Activated T-cell treated with anti-CD3 and anti-CD28 coated beads for 4 hours (primary cell): Measurements from ENCODE around the gene AADACL4.
A peak's percentile ranks its signal among the peaks of the same experiment; 100 is the strongest.

ENCODE experiments used
- DNase-seq: peaks from one replicate; pipeline ENCODE4 v3.0.0-alpha.2; 2020

The AADACL4 gene

DNA sequence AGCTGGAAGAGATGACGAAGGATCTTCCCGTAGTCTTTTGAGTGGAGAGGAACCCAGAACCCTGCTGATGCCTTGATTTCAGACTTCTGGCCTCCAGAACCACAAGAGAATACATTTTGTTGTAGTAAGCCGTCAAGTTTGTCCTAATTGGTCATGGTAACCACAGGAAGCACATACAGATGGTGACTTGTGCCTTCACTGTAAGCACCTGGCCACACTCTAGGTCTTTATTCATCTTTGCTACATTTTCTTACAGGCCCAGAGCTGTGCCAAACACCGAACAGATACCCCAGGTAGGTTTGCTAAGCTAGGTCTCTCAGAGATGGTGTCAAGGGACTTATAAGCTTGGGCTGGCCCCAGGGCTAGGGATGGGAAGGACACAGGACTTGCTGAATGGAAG is 30.7 kb upstream of the AADACL4 start:
- no peak for DNase-seq

DNA sequence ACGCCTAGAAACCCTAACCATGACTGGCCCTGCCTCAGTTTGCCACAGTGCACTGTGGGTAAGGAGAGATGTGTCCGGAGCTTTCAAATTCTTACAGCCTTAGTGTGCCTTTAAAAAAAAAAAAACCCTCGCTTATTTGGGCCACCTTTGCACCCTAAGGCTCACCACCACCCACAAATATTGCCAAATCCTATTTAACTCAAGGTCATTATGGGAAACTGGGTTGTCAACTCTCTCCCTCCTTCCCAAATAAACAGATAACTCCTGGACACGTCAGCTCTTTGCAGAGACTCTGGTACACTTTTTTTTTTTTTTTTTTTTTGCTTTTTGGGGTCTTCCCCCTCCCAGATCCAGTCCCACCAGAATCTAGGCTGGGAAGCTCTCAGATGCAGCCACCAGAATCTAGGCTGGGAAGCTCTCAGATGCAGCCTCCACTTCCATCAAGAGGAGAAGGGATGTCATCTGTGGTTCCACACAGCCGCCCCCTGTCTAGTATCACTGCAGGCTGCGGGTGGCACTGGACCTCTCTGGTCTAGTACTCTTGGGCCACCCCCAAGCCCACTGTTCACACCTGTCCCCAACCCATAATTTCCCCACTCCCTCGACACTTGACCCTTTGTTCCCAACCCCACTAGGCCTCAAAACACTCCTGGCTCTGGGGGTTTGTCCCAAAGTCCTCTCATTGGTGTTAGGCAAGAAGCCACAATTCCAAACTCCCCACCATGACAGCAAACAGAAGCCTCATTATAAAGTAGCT is 29.3 kb upstream of the AADACL4 start:
- DNase-seq, result no peak

DNA sequence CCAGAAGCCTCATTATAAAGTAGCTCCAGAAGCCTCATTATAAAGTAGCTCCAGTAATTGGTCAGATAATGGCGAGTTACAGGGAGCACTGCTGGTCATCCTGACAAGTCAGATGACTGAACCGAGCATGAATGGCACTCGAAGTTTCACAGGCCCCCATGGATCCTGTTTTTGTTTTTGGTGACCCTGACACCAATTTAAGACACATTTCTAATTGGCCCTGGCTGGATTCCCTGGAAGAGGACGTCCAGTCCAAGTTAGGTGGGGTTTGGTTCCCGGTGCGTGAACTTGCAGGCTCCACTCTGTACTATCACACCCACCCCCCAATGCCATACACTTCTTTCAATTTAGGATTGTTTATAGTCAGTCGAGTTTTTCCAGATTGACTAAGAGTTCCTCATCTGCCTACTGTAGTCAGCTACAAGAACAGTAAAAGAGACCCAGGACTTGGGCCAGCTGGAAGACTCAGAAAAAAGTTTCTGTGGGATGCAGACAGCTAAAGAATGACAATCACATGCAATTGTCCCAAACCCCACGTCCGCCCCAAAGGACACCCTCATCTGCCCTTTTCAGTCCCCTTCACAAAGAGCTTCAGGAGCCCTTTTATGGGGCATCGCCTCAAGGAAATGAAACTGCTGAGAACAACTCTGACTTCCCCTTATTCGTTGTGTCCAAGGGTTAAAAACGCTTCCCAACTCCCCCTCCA is 28.6 kb upstream of the AADACL4 start:
- no peak for DNase-seq

DNA sequence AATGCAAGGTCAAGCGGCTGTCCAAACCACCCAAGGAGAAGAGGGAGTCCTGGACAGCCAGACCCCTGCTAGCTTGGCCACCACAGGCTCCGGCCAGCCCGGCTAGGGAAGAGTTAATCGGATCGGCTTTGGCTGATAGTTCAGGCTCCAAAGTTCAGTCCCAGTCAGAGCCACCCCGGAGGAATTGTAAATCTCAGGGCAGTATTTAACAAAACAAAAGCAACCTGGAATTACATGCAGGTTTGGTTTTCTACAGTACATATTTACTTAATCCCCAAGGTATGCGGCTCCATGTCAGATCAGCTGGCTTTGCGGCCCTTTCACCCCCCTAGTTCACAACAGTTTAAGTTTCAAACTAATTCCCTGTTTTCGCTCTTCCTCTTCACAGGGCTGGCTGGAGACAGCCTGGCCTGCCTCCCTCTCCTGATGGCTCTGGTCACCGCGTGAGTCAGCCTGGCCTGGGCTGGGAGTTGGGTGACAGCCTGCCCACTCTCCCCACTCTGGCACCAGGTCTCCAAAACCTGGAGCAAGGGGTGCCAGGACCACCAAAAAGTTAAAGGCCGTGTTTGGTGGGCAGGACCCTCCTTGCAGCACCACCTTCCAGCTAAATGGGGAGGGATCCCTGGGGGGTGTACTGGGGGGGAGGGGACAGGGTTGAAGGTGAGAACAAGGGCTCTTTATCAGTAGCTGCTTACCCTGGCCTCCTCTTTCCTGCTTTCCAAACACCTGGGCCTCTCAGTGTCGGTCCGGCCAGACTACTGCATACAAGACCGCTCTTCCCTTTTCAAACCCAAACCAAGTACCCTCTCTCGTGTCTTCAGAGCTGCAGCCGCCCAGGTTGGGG is 27.8 kb upstream of the AADACL4 start:
- DNase-seq, result no peak

DNA sequence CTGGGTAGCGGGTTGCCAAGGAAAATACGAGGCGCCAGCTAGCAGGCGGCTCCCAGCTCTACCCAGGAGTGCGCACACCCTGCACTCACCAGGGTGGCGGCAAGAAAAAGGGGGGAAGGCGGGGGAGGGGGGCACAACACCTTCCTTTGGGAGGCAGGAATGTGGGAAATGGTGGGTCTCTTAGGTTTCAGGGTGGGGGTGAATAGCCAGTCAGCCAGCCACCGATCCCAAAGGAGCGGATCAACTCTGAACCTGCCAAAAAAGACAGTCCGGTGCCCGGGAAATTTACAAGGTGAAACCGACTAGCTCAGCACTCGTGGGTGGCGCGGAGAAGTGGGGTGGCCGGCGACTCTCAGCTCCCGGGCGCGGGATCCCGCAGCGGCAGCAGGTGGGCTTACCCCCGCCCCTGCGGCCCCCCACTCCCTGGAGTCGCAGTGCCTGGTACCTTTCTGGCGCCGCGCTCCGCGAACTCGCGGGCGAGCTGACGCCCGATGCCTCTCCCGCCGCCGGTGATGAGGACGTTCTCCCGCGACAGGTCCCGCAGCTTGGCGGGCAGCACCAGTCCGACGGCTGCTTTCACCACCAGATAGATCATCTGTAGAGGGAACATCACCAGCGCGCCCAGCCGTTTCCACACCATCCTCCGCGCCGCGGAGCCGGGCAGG is 27.0 kb upstream of the AADACL4 start:
- DNase-seq, result no peak

DNA sequence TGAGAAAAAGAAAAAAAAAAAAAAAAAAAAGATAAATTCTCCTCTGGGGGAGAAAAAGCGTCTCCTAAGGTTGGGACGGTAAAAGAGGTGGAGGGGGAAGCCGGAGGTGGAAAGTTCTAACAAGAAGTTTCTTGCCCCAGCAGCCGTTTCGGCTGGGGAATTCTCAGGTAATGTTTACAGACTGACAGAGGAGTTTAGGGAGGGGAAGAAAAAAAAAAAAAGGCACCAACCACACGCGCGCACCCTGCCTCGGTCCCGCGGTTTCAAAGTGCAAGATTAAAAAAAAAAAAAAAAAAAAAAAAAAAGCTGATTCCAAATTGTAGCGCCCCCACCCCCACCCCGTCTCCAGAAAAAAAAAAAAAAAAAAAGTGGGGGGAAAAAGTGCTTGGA is 26.4 kb upstream of the AADACL4 start:
- DNase-seq, result no peak

DNA sequence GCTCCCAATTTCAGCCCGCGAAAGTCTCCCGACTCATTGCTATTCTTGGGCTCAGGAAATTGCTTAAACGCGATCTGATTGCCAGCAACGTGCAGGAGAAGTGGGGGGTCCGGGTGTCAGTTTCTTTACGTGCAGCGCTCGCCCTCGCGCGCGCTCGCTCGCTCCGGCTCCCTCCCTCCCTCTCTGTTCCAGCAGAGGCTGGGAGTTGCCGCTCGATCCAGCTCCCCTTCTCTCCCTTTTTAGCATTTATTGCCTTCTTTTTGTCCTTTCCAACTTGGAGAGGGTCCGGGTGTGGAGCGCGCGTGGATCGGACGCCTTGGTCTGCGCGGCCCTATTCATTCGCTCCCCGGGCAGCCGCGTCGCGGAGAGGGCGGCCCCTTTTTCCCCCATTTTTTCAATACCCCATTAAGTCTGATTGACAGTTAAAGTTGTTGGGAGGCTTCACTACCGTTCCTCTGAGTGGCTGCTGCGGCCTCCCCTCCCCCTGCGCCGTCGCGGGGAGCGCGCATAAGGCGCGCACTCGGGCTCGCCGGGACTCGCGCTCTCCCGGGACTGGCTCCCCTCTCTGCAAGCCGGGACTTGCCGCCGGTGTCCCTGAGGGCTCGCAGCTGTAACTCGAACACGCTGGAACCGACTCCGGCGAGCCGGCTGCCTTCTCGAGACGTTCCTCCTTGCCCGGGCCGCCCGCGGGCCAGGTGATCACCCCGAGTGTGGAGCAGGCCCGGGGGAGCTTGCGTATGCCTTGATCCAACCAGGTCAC is 25.8 kb upstream of the AADACL4 start, which contains the start of gene DHRS3:
TSS of gene DHRS3 (minus strand) at position 310 of the 760 bp plus-strand sequence. CDS start 862 bp downstream, outside the sequence.
- DNase-seq, result no peak

DNA sequence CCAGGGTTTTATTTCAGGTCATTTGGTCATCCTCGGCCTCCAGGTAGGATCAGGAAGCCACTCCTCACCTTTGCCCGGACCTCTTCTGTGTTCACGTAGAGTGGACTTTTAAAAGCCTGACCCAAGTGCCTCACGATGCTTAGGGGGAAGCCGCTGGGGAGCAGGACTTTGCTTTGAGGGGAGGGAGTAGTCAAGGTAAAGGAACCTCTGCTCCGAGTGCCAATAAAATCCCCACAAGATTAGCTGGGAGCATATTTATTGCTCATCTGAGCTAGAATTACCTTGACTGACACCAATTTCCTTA is 25.3 kb upstream of the AADACL4 start:
- DNase-seq, result no peak

DNA sequence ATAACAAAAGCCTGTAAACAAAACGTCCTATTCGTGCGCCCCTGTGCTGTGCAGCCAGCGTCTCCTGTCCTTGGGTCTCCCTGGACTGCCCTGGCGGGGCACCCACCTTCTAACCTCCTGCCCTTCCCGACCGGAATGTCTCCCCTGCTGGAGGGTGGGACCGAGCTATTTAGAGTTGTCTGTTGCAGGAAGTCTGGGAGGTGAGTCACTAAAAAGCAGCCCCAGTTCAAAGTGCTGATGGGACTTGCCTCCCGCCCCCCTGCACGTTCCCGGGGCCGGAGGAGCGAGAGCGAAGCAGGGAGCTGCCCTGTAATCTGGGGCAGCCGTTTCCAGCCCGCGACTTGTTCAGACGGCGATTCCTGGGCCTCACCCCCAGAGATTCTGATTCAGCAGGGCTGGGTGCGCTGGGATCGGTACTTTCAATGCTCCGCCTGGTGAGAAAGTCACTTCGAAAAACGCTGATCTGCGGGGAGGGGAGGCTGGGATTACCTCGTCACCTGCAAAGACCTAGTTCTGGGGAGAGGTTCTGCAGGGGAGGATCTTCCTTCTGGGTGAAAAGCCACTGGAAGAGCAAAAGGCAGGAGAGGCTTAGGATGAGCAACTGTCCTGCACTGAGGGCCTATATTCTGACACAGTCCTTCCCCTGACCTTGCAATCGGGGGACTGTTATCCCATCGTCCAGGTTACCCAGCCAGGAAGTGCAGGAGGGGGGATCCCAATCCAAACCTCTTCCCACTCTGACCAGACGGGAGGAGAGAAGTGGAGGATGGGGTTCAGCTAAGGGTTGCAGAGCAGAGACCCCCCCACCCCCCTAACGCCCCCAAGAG is 24.7 kb upstream of the AADACL4 start:
- DNase-seq, result peak; percentile 49

DNA sequence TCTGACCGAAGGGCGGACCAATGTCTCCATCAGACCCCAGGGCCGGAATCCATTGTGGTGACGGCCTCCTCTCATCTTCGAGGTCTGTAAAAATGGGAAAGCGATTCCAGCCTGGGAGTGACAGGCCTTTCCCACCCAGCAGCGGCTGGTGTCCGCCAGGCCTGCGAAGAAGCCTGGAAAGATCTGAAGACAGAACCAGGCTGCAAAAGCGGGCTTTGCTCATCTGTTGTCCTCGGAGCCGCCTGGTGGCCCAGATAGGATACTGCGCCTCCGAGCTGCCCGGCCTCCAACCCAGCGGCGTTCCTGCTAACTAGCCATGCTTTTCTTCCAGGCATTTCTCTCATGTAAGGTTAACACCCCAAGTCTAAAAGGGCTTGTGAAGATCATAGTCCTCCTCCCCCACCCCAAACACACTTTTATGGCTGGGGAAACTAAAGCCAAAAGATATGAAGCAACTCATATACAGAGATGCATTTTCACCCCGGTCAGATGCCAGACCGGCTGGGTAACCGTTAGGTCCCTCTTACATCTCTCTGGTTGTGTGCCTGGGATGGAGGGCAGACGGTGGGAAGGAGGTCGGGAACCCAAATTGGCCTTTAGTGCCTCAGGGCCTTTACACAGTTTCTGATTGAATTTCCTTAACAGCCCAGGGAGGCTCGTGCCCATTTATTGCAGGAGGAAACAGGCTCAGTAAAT is 23.9 kb upstream of the AADACL4 start:
- peak; percentile 64 for DNase-seq

DNA sequence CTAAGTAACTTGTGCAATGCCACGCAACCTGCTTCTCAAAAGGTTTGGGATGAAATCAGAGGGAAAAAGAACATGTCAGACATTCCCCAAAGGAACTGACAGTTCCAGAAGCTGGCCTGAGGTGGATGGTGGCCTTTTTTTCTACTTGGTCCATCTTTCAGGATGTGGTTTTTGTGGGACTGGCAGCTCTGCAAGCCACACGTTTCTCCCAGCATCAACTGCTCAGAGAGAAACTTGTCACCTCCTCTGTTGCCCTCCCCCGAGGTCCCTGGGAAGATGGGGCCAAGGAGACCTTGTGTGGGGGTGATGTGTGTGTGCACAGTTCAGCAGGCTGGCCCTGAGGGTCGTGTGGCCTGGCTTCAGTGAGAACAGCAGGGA is 23.4 kb upstream of the AADACL4 start:
- no peak for DNase-seq

DNA sequence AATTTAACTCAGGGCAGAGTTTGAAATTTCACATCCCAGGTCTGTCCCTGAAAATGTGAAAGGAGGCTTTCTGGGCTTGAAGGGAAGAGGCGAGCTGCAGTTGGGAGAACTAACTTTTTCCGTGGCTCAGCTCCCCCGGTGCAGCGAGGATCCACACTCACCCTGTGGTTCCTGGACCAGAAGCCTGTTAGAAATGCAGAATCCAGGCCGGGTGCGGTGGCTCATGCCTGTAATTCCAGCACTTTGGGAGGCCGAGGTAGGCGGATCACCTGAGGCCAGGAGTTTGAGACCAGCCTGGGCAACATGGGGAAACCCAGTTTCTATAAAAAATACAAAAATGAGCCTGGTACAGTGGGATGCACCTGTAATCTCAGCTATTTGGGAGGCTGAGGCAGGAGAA is 23.0 kb upstream of the AADACL4 start:
- DNase-seq, result no peak

DNA sequence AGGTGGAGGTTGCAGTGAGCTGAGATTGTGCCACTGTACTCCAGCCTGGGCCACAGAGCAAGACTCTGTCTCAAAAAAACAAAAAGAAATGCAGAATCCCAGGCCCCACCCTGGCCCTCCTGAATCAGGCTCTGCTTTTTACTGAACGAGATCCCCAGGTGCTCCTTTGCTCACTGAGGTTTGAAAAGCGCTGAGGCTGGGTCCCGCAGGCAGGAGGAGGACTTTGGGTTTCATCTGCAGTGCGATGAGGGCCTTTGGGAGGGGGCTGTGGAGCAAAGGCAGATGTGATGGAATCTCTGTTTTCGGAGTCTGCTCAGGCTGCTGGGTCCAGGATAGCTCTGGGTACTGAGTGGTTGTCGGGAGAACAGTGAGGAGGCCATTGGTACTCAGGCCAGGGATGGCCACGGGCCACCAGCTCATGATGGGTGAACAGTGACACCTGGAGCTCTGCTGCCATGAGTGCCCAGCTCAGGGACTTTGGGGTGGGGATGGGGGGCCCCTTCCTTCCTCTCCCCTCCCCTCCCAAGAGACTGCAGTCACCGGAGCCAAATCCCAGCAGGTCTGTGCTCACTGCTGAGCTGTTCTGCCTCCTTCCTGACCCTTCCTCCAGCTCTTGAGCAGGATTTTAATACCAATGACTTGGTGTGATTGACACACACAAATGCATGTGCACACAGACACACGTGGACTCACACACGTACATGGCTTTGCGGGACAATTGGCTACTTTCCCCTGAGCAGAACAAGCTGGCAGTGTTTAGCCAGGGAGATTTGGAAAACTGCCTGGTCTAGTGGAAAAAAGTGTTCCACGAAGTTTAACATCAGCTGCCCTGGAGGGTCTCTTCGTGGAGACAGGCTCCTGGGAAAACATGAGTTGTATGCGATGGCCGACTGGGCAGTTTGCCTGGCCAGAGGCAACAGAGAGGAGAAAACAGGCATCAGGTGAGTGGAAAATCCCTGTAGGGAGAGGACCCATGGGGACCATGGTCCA is 22.2 kb upstream of the AADACL4 start:
- no peak for DNase-seq

DNA sequence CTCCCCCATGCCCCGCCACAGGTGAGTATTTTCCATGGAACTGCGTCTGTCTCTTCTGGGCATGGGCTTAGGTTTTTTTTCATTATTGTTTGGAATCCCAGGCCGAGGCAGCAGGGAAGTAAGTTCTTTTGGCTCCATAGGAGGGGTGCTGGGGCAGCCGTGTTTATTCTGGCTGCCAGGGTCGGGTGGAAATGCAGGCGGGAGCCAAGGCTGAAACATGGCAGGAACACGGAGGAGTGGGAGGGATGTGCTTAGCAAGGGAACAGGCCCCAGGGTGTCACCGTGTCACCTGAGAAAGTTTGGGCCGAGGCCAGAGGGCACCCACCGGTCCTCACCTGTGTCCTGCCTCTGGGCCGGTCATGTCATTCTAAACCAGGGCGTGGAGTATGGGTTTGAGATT is 21.4 kb upstream of the AADACL4 start:
- no peak for DNase-seq

DNA sequence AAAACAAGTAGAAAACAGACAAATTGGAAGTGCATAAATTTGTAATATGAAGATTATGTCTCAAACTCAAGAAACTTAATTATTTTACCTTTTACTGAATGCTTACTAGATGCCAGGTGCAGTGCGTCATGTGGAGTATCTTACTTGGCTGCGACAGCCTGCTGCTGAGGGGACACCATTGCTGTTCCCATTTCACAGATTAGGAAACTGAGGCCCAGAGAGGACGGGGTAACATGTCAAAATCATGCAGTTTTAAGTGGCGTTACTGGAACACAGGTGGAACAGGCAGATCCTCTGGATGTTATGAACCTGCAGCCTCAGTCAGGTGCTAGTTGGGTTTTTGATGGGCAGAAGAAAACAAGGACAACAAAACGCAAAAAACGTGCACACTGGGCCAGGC is 18.6 kb upstream of the AADACL4 start:
- DNase-seq, result no peak

DNA sequence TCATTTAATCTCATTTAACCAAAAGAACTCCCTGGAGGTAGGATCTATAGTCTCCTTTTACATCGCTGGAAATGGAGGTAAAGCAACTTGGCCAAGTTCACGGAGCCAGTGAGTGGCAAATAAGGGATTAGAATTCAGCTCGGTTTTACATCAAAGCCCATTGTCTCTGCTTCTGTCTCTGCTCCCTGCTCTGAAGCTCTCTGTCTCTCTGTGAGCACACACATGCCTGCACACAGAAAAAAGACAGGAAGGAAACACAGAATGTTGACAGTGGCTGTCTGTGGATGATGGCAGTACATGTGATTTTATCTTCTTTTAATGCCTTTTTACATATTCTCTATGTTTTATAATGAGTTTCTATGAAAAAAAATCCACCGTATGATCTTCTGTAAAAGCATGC is 17.0 kb upstream of the AADACL4 start:
- DNase-seq, result no peak

DNA sequence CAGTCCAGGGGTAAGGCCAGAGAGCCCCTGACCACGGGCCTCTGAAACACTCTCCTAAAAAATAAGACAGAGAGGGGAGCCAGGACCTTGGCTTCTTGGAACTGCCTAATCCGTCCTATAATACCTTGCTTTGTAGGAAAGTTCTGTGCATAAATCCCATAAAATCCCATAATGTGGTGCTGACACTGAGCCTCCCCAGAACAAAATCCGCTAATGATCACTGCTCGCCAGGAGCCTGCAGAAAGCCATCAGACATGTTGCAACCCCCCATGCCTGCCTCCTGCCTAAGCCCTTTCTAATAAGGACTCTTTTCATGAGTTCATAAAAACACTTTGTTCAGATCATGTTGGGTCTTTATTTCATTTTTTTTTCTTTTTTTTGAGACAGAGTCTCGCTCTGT is 16.6 kb upstream of the AADACL4 start:
- no peak for DNase-seq

DNA sequence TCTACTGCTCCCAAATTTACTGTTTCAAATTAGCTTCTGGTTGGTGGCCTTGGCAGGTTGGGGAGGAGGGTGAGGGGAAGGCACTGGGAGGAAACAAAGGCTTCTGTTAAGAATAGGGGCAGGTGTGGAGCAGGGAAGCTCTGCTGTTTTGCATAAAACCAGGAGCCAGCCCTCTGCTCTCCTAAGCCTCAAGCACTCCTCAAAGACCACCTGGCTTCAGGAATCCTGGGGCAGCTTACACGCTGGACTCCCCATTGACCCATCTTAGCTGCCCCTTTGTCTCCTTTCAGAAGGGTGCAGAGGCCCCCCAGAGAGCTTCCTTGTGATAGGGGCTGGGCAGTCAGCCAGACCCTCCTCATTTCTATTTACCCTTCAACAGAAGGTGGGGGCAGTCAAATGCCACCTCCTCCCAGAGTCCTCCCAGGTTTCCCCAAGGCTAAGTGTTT is 14.4 kb upstream of the AADACL4 start:
- no peak for DNase-seq

DNA sequence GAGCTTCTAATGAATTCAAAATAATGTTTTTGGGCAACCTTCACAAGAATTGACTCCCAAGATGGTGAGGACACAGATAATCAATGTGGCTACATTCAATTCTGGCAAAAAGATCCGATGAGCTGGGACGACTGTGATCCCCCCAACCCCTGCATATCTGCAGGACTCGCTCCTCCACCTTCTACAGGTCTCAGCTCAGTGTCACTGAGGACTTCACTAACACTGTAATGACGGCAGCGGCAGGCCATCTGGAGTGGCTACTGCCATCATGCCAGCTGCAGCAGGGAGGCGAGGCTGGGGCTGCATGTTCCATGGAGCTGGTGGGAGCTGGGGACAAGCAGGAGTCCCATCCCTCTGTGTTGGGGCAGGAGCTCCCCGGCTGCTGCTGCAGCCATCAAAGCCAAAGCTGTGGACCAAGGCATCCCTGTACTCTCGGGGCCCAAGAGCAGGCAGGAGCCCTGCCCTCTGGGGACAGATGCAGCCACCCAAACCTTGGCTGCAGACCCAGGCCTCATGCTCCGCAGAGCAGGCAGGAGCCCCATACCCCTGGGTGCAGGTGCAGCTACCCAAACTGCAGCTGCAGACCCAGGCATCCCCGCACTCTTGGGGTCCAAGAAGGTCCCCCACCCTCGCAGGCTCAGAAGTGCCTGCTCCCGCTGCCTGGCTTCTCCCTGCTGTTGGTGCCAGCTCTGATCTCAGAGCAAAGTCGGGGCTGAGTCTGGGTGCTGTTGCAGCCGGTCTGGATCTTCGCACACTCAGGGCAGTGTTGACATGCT is 13.7 kb upstream of the AADACL4 start:
- no peak for DNase-seq
